IMR-90 (cell line): ENCODE results near the gene MRPS18A. TPM values are rescaled to one million over a fixed set of nuclear protein-coding genes. Genes with fewer than 3 reads are reported as not detected.
"Not testable (repeated sequence)": the region's sequence is repeated elsewhere in the genome, so short reads cannot be mapped to it uniquely, and the experiment has no call there.

Source experiments
- ATAC-seq: fragments of 200-7000 bp; cut with Tn5 transposase; 2 replicates; pipeline ENCODE4 v1.9.1; 2020; ENCODE audit warnings: low read depth, mild to moderate bottlenecking, moderate library complexity
- BruUV-seq: library from RNA; stranded (reverse); fragments of 400-500 nt; replicated peaks from 2 replicates; lab custom pipeline; 2021; lab: Mats Ljungman, UMichigan
- CTCF ChIA-PET: fragments of 300-600 bp; formaldehyde crosslinking; extraction: SDS; loops from one replicate; lab custom pipeline; 2021; ENCODE audit warnings: antibody characterized with exemption; lab: Yijun Ruan, JAX
- POLR2A ChIA-PET: fragments of 300-600 bp; sonication (Branson Sonifier 250); formaldehyde crosslinking; loops from one replicate; lab custom pipeline; 2022; ENCODE audit warnings: antibody characterized with exemption; ENCODE audit not compliant: unreplicated experiment; lab: Charles Lee
- DNase-seq: peaks from one replicate; pipeline ENCODE4 v3.0.0; 2013
- H2AFZ ChIP-seq: replicated peaks from 2 replicates; pipeline ENCODE3; 2013; ENCODE audit warnings: low read length, mild to moderate bottlenecking; ENCODE audit not compliant: poor library complexity
- H2AK5ac ChIP-seq: 2 replicates; pipeline ENCODE4 v1.6.1; 2013; ENCODE audit warnings: low read depth, low read length, inconsistent platforms
- H2AK9ac ChIP-seq: replicated peaks from 2 replicates; pipeline ENCODE3; 2013; ENCODE audit warnings: mild to moderate bottlenecking, low read depth, low read length, moderate library complexity; ENCODE audit not compliant: poor library complexity
- H2BK120ac ChIP-seq: 2 replicates; pipeline ENCODE4 v1.6.1; 2013; ENCODE audit warnings: low read depth, low read length, inconsistent platforms
- H2BK15ac ChIP-seq: 3 replicates; pipeline ENCODE4 v1.6.1; 2013; ENCODE audit warnings: low read depth, low read length, inconsistent platforms
- H2BK20ac ChIP-seq: 2 replicates; pipeline ENCODE4 v1.6.1; 2013; ENCODE audit warnings: low read depth, mild to moderate bottlenecking, inconsistent platforms, low read length, moderate library complexity
- H2BK5ac ChIP-seq: 2 replicates; pipeline ENCODE4 v1.6.1; 2013; ENCODE audit warnings: mild to moderate bottlenecking, low read depth, low read length, inconsistent platforms; ENCODE audit not compliant: poor library complexity, severe bottlenecking
- H3K14ac ChIP-seq: replicated peaks from 2 replicates; pipeline ENCODE4 v1.6.1; 2013; ENCODE audit warnings: low read depth, low read length, inconsistent platforms
- H3K18ac ChIP-seq: 2 replicates; pipeline ENCODE4 v1.6.1; 2013; ENCODE audit warnings: low read depth, low read length, control low read depth
- H3K23ac ChIP-seq: 2 replicates; pipeline ENCODE4 v1.6.1; 2013; ENCODE audit warnings: low read depth, low read length, inconsistent platforms
- H3K27ac ChIP-seq: 2 replicates; pipeline ENCODE4 v1.5.1; 2013; ENCODE audit warnings: mild to moderate bottlenecking, control low read depth, low read length; ENCODE audit not compliant: insufficient read depth
- H3K27me3 ChIP-seq: 2 replicates; pipeline ENCODE4 v1.6.1; 2013; ENCODE audit warnings: low read length; ENCODE audit not compliant: control insufficient read depth, insufficient read depth
- H3K36me3 ChIP-seq: 2 replicates; pipeline ENCODE4 v1.6.1; 2013; ENCODE audit warnings: low read length, mixed read lengths; ENCODE audit not compliant: control insufficient read depth, insufficient read depth
- H3K4ac ChIP-seq: 2 replicates; pipeline ENCODE4 v1.6.1; 2013; ENCODE audit warnings: low read depth, low read length, inconsistent platforms
- H3K4me1 ChIP-seq: 2 replicates; pipeline ENCODE4 v1.6.1; 2013; ENCODE audit warnings: low read length, mixed read lengths; ENCODE audit not compliant: control insufficient read depth, insufficient read depth
- H3K4me2 ChIP-seq: 2 replicates; pipeline ENCODE4 v1.6.1; 2013; ENCODE audit warnings: low read depth, mild to moderate bottlenecking, control low read depth, low read length, moderate library complexity
- H3K4me3 ChIP-seq: 2 replicates; pipeline ENCODE4 v1.5.1; 2013; ENCODE audit warnings: low read depth, mild to moderate bottlenecking, control low read depth, low read length, moderate library complexity; ENCODE audit not compliant: insufficient read depth
- H3K56ac ChIP-seq: 2 replicates; pipeline ENCODE4 v1.6.1; 2013; ENCODE audit warnings: low read length, inconsistent platforms; ENCODE audit not compliant: insufficient read depth; ENCODE audit errors: extremely low read depth
- H3K79me1 ChIP-seq, 2 experiments: 2 replicates each; pipeline ENCODE4 v1.6.1; 2013; ENCODE audit warnings: low read length in 2 of 2, inconsistent platforms in 1 of 2, low read depth in 1 of 2
- H3K9ac ChIP-seq: 2 replicates; pipeline ENCODE4 v1.6.1; 2013; ENCODE audit warnings: low read depth, low read length, control low read depth
- H3K9me1 ChIP-seq: 2 replicates; pipeline ENCODE4 v1.6.1; 2013; ENCODE audit warnings: low read length, inconsistent platforms; ENCODE audit not compliant: insufficient read depth
- H3K9me3 ChIP-seq: 2 replicates; pipeline ENCODE4 v1.6.1; 2013; ENCODE audit warnings: low read length; ENCODE audit not compliant: control insufficient read depth, insufficient read depth
- H4K20me1 ChIP-seq: 2 replicates; pipeline ENCODE4 v1.6.1; 2013; ENCODE audit warnings: low read length, inconsistent platforms; ENCODE audit not compliant: insufficient read depth
- H4K5ac ChIP-seq: 2 replicates; pipeline ENCODE4 v1.6.1; 2013; ENCODE audit warnings: mild to moderate bottlenecking, low read depth, low read length, control low read depth
- H4K8ac ChIP-seq, 2 experiments: 2 replicates each; pipeline ENCODE4 v1.6.1; 2013; ENCODE audit warnings: low read depth in 2 of 2, low read length in 2 of 2, control low read depth in 1 of 2, inconsistent platforms in 1 of 2
- H4K91ac ChIP-seq: 2 replicates; pipeline ENCODE4 v1.6.1; 2013; ENCODE audit warnings: low read depth, low read length, inconsistent platforms; ENCODE audit not compliant: insufficient read depth
- WGBS, 2 experiments: methylation state at CpG; one replicate each; pipeline versions ENCODE4 v1.1.5 to v1.1.7; 2013; ENCODE audit warnings: missing lambda C conversion rate in 2 of 2; ENCODE audit not compliant: insufficient read length in 1 of 2; ENCODE audit errors: extremely low coverage in 2 of 2; 5-methylcytosine and 5-hydroxymethylcytosine counted together
- dilution Hi-C: fragments of 300-500 bp; cut with HindIII; formaldehyde crosslinking; loops from one replicate; pipeline ENCODE4 v1.14.3; 2018; ENCODE audit warnings: low sequenced_read_pairs; ENCODE audit not compliant: unreplicated experiment
- in situ Hi-C: fragments of 300-500 bp; cut with MboI; formaldehyde crosslinking; loops from 3 replicates; pipeline ENCODE4 v1.14.3; 2019; ENCODE audit warnings: low sequenced_read_pairs, inconsistent platforms, mixed read lengths
- intact Hi-C: fragments of 100-400 bp; cut with micrococcal nuclease; formaldehyde crosslinking; loops from 2 replicates; pipeline ENCODE4 v1.10.0; 2022
- polyA plus RNA-seq, 3 experiments: library from polyadenylated mRNA; depleted of rRNA; stranded (reverse); fragments of >200 nt; gene quantifications; 2 replicates each; pipeline ENCODE4 v1.2.3, GENCODE V29; 2012; ENCODE audit warnings: low replicate concordance in 1 of 3
- total RNA-seq: library from RNA; depleted of rRNA; stranded (reverse); fragments of >200 nt; gene quantifications from 2 replicates; pipeline ENCODE4 v1.2.3, GENCODE V29; 2012

The MRPS18A gene
- total and polyA plus RNA-seq, 2 of the 4 experiments (the other 2 are of a cell fraction): 47.0 to 56.6 TPM

DNA sequence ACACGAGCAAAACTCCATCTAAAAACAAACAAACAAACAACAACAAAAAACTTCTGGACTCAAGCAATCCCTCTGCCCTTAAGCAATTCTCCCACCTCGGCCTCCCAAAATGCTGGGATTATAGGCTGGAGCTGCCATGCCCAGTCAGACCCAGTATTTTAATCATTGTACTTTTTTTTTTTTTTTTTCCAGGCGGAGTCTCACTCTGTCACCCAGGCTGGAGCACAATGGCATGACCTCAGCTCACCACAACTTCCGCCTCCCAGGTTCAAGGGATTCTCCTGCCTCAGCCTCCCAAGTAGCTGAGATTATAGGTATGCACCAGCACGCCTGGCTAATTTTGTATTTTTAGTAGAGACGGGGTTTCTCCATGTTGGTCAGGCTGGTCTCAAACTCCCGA is 54.6 kb downstream of the MRPS18A start:
- BruUV-seq, DNase-seq, H2BK20ac ChIP-seq, intact Hi-C loops, H3K14ac ChIP-seq, H3K4ac ChIP-seq, H2AK5ac ChIP-seq, dilution Hi-C loops, H3K56ac ChIP-seq, H2AFZ ChIP-seq, H3K4me2 ChIP-seq, H4K91ac ChIP-seq, H3K36me3 ChIP-seq, H4K8ac ChIP-seq, H2BK5ac ChIP-seq, ATAC-seq, H3K4me3 ChIP-seq, H3K4me1 ChIP-seq, H3K9me3 ChIP-seq, H3K23ac ChIP-seq, H3K18ac ChIP-seq, in situ Hi-C loops, CTCF ChIA-PET, H3K27ac ChIP-seq, H2BK15ac ChIP-seq, H2AK9ac ChIP-seq, H2BK120ac ChIP-seq, H4K20me1 ChIP-seq, H3K27me3 ChIP-seq, H3K9ac ChIP-seq, H4K5ac ChIP-seq, POLR2A ChIA-PET: not testable (repeated sequence)
- peaks cover 16 to 32% of the 10 kb centered on the region in 2 experiments for H3K79me1 ChIP-seq
- peaks cover 10% of the 10 kb centered on the region for H3K9me1 ChIP-seq
- WGBS, 2 experiments: no CpG with 5 or more reads among the region's 7 CpGs
